GM18526 (cell line): ENCODE measurements around the gene DCLK2.

ENCODE experiments used
- POLR2A ChIP-seq: IDR thresholded peaks from 3 replicates; pipeline ENCODE4 v1.6.1; 2011; ENCODE audit not compliant: insufficient read length; ENCODE audit errors: extremely low read depth

DCLK2 gene

GRCh38 chr4:150078041-150078578 is at the start of gene DCLK2:
TSS of gene DCLK2 (plus strand) at chr4:150078445. CDS start at chr4:150079028, 583 bp downstream.
- TF ChIP-seq POLR2A, result no peak

DNA sequence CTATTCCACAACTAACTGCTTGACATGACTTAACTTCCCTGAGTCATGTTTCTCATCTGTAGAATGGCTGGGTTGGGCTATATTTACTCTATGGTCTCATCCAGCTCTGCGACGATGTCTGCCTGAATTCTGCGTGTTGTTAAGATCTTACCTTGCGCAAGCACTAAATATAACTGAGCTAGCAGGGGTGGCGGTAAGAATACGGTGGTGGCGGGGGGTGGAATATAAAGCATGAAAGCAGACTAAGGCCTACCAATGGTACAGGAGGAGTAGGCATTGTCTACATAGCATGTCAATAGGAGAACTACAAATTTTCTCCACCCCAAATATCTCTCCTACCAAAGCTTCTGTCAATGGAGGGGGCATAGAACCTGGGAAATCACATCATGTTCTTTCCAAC is 45.7 kb upstream of the DCLK2 start:
- no peak for TF ChIP-seq POLR2A

GRCh38 chr4:150033081-150033480 is 45.2 kb upstream of the DCLK2 start:
- TF ChIP-seq POLR2A, result no peak

- no peak for TF ChIP-seq POLR2A
Measured at GRCh38 chr4:150033901-150034300, 44.3 kb upstream of the DCLK2 start.

DNA sequence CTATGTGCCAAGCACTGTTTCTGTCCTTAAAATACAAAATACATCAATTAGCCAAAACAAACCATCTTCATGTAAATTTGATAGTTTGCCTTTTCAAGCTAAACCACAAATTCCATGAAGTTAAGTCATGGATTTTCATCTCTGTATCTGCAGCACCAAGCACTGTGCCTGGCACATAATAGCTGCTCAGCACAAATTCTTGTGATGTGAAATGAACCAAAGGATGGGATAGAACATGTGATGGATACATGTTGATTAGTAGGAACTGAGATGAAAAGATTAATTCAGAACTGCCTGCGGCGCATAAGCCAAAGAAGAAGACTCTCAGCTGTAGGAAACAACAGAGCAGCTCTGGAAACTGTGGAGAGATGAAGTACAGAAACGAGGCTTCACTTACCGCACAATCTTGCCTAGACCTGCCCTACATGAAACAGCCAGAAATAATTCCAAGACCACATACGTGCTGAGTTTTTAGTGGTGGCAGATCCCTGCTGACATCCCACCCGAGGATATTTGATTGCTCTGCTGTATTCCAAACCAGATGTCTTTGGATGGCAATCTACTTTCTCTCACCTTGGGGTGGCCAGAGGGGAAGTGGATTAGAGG is 40.9 kb upstream of the DCLK2 start:
- no peak for TF ChIP-seq POLR2A

GRCh38 chr4:150038335-150039076 is 39.7 kb upstream of the DCLK2 start:
- no peak for TF ChIP-seq POLR2A

- TF ChIP-seq POLR2A, result no peak
Measured at GRCh38 chr4:150039274-150040127, 38.7 kb upstream of the DCLK2 start.

GRCh38 chr4:150044517-150044916 is 33.7 kb upstream of the DCLK2 start:
- no peak for TF ChIP-seq POLR2A

GRCh38 chr4:150045410-150045809 is 32.8 kb upstream of the DCLK2 start:
- TF ChIP-seq POLR2A, result no peak

DNA sequence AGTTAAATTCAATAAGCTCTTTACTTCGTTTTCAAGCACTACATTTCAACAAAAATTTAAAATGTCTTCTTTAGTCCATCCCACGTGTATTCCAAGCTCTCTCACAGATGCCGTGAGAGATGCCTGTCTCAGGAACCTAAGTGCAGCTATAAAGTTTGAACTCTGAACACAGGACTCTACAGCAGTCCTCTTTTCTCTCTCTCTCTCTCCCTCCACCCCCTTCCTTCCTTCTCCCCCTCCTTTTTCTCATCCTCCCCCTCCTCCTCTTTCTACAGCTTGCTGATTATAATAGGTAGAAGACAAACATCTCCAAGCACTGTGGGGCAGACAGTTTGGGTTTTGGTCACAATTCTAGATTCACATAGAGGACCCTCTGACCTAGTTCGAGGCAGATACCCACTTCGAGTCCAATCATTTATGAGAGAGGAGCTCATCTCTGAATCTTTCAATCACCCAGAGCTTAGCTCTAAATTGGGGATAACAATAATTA is 31.5 kb upstream of the DCLK2 start:
- TF ChIP-seq POLR2A, result no peak

DNA sequence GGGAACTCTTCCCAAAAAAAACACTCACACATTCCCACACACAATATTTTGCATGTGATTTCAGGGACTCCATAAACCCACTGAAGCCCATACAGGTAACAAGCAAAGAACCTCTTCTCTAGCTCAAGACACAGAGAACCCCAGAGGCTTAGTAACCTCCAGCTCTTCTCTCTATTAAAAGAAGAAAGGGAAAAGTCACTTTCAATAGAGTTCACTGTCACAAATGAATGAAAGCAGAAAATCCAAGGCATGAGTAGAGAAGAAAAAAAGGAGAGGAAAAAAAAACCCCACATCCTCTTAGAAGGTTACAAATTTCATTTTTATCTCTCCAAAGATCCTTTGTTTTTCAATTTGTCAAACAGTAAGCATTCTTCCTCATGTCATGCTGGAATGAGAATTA is 30.7 kb upstream of the DCLK2 start:
- TF ChIP-seq POLR2A, result no peak

DNA sequence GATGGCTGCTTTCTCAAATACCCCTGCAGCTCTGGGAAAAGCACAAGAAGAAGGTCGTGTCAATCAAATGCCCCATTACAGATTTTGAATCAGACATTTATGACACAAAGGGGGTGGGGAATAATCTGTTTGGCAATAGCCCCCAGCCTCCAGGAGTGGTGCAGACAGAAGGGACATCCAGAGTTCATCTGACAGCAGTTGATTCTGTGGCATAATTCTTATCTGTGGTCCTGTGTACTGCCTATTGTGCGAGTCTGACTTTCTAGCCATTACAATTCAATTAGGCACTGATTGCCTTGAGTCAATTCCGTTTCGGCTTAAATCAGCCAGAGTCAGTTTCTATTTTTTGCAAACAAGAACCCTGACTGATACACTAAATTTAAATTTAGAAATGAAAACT is 28.6 kb upstream of the DCLK2 start:
- TF ChIP-seq POLR2A, result no peak

DNA sequence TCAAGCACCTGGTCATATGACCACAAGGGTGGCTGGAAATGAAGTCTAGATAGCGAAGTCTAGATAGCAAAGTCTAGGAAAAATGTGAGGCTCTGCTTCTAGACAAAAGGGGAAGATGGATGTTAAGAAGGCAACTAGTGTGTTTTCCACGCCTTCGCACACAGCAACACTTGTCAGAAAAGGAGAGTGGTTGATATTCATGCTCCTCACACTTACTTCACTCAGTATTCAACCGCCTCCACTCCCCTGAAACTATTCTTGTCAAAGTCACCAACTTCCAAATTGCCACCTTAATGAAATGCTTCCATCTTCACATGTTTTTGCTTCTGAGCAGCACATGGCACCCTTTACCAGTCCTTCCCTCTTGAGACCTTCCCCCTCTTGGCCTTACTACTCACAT is 27.7 kb upstream of the DCLK2 start:
- no peak for TF ChIP-seq POLR2A

DNA sequence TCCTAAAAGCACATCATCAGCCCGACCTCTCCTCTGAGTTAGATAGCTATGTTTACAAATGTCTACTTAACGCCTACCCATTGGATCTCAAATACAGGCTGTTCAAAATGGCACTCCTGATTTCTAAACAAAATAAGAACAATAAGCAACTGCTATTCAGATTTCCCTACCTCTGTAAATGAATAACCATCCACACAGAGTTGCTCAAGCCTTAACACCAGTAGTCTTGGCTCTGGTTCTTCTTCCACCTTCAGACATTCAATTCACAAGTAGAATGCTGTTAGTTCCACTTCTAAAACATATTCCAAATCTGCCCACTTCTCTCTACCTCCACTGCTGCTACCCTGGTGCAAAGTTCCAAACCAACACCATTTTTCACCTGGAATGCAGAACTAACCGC is 27.1 kb upstream of the DCLK2 start:
- TF ChIP-seq POLR2A, result no peak

DNA sequence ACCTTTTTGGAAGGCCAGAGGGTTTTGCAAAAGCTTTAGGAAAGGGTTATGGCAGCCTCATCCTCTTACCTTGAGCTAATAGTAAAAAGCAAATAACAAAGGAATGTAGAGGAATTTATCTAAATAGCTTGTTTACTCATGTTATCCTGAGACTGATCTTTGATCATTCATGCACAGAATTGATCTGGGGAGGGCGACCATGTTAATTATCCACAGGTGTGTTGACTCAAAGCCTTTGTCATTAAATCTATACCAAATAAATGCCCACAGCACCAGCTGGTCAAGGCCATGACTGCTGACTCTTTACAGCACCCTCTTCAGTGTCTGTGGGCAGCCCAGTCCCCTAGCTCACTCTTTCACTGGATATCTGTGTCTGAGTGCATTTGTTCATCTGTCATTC is 22.8 kb upstream of the DCLK2 start:
- TF ChIP-seq POLR2A, result no peak
